SH-SY5Y (cell line): ENCODE data around the gene DLG2.

Source experiments
- GATA2 ChIP-seq: IDR thresholded peaks from 2 replicates; pipeline ENCODE4 v1.6.1; 2011; ENCODE audit warnings: mild to moderate bottlenecking, low read depth, low read length
- GATA3 ChIP-seq: IDR thresholded peaks from 2 replicates; pipeline ENCODE4 v1.6.1; 2011; ENCODE audit warnings: low read depth, mild to moderate bottlenecking, low read length, moderate library complexity

DNA sequence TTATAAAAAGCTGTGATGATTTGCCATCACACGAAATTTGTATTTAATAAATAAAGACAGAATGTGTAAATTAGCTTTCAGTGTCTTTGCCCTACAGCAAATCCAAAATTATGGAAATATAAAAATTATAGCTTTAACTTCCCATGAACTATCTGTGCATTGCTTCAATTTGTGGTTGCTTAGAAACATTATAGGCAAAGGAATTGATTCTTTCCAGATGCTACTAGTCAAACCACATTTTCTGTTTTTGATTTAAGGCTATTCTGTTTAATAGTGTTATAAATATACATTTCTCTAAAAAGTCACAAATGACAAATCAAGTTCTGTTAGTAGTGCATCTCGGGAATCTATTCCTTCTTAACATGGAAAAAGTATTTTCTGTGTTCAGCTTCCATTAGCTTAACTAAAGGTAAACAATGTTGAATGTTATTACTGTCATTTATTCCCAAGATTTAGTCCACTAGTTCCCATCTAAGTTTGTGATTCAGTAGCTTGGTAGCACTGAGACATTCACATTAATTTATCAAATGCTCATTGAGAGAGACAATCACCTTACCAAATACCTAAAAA, 1254.7 kb downstream of the DLG2 start:
- no peak for TF ChIP-seq GATA2
- no peak for TF ChIP-seq GATA3
